Liver (tissue), 3 donors: ENCODE results near the gene SLC7A14.

Experiments used
- FOXA1 ChIP-seq: IDR thresholded peaks from 2 replicates; pipeline ENCODE4 v1.6.1; 2016; ENCODE audit warnings: antibody characterized with exemption
- FOXA2 ChIP-seq: IDR thresholded peaks from 2 replicates; pipeline ENCODE4 v1.6.1; 2016; ENCODE audit warnings: antibody characterized with exemption
- GABPA ChIP-seq, 2 donors: IDR thresholded peaks in 1 of 2; conservative IDR thresholded peaks in 1 of 2; 2 replicates each; pipeline ENCODE4 v1.6.1; 2016; ENCODE audit warnings: antibody characterized with exemption in 2 of 2, mild to moderate bottlenecking in 1 of 2, moderate library complexity in 1 of 2
- HNF4G ChIP-seq: IDR thresholded peaks from 2 replicates; pipeline ENCODE4 v1.6.1; 2016; ENCODE audit warnings: antibody characterized with exemption
- JUND ChIP-seq, 2 donors: IDR thresholded peaks; 2 replicates each; pipeline ENCODE4 v1.6.1; 2016; ENCODE audit warnings: antibody characterized with exemption in 2 of 2
- NR2F2 ChIP-seq: IDR thresholded peaks from 2 replicates; pipeline ENCODE4 v1.6.1; 2016; ENCODE audit warnings: antibody characterized with exemption
- RAD21 ChIP-seq, 2 donors: IDR thresholded peaks; 2 replicates each; pipeline ENCODE4 v1.6.1; 2016; ENCODE audit warnings: antibody characterized with exemption in 2 of 2, mild to moderate bottlenecking in 2 of 2
- RXRA ChIP-seq, 2 donors: IDR thresholded peaks; 2 replicates each; pipeline ENCODE4 v1.6.1; 2017 to 2018; ENCODE audit warnings: antibody characterized with exemption in 2 of 2, mild to moderate bottlenecking in 1 of 2
- SP1 ChIP-seq: IDR thresholded peaks from 2 replicates; pipeline ENCODE4 v1.6.1; 2018; ENCODE audit warnings: antibody characterized with exemption, mild to moderate bottlenecking
- YY1 ChIP-seq: IDR thresholded peaks from 2 replicates; pipeline ENCODE4 v1.6.1; 2016; ENCODE audit warnings: antibody characterized with exemption, mild to moderate bottlenecking
- ZBTB33 ChIP-seq: IDR thresholded peaks from 2 replicates; pipeline ENCODE4 v1.6.1; 2016; ENCODE audit warnings: antibody characterized with exemption
- TF ChIP-seq, protein P1 (sequence below): fragments of 150-350 bp; IDR thresholded peaks from 2 replicates; pipeline ENCODE4 v1.5.1; 2017; ENCODE audit warnings: improper control_type of control experiment, low read depth, low read length; ENCODE audit not compliant: missing input control
- TF ChIP-seq, protein P2 (sequence below): IDR thresholded peaks from 2 replicates; pipeline ENCODE4 v1.6.1; 2016; ENCODE audit warnings: antibody characterized with exemption, mild to moderate bottlenecking
- TF ChIP-seq, protein P3 (sequence below): IDR thresholded peaks from 2 replicates; pipeline ENCODE4 v1.6.1; 2016; ENCODE audit warnings: antibody characterized with exemption
- donor health status: healthy.
- donor health status: healthy.

DNA sequence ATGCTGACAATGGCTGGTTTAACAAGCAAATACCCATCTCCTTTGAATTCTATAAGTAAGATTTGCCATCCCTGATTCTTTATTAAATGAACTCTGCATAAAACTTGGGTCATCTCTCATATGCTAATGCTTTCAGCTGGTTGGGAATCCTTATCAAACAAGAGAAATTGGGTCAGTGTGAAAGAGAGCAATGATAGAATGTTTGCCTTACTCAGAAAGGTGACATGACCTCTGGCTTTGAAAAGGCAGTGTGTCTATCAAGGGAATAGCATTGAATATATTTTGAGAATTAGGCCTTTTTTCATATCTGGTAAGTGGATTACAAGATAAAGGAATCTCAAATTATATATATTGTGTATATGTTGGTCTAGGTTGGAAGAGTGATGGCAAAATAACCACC, 8.7 kb upstream of the SLC7A14 start:
- TF ChIP-seq, protein P1, sequence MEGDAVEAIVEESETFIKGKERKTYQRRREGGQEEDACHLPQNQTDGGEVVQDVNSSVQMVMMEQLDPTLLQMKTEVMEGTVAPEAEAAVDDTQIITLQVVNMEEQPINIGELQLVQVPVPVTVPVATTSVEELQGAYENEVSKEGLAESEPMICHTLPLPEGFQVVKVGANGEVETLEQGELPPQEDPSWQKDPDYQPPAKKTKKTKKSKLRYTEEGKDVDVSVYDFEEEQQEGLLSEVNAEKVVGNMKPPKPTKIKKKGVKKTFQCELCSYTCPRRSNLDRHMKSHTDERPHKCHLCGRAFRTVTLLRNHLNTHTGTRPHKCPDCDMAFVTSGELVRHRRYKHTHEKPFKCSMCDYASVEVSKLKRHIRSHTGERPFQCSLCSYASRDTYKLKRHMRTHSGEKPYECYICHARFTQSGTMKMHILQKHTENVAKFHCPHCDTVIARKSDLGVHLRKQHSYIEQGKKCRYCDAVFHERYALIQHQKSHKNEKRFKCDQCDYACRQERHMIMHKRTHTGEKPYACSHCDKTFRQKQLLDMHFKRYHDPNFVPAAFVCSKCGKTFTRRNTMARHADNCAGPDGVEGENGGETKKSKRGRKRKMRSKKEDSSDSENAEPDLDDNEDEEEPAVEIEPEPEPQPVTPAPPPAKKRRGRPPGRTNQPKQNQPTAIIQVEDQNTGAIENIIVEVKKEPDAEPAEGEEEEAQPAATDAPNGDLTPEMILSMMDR = no peak
- TF ChIP-seq, protein P2, sequence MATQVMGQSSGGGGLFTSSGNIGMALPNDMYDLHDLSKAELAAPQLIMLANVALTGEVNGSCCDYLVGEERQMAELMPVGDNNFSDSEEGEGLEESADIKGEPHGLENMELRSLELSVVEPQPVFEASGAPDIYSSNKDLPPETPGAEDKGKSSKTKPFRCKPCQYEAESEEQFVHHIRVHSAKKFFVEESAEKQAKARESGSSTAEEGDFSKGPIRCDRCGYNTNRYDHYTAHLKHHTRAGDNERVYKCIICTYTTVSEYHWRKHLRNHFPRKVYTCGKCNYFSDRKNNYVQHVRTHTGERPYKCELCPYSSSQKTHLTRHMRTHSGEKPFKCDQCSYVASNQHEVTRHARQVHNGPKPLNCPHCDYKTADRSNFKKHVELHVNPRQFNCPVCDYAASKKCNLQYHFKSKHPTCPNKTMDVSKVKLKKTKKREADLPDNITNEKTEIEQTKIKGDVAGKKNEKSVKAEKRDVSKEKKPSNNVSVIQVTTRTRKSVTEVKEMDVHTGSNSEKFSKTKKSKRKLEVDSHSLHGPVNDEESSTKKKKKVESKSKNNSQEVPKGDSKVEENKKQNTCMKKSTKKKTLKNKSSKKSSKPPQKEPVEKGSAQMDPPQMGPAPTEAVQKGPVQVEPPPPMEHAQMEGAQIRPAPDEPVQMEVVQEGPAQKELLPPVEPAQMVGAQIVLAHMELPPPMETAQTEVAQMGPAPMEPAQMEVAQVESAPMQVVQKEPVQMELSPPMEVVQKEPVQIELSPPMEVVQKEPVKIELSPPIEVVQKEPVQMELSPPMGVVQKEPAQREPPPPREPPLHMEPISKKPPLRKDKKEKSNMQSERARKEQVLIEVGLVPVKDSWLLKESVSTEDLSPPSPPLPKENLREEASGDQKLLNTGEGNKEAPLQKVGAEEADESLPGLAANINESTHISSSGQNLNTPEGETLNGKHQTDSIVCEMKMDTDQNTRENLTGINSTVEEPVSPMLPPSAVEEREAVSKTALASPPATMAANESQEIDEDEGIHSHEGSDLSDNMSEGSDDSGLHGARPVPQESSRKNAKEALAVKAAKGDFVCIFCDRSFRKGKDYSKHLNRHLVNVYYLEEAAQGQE = no peak
- TF ChIP-seq FOXA2 = no peak
- TF ChIP-seq SP1 = no peak
- no peak for TF ChIP-seq YY1
- no peak for TF ChIP-seq JUND (IDR thresholded peaks at IDR 0.05)
- no peak for TF ChIP-seq GABPA (IDR thresholded peaks at IDR 0.05 in 1 of 2, conservative IDR thresholded peaks at IDR 0.05 in 1 of 2)
- TF ChIP-seq NR2F2 = no peak
- no peak for TF ChIP-seq RAD21 (IDR thresholded peaks at IDR 0.05)
- TF ChIP-seq, protein P3, sequence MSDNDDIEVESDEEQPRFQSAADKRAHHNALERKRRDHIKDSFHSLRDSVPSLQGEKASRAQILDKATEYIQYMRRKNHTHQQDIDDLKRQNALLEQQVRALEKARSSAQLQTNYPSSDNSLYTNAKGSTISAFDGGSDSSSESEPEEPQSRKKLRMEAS = no peak
- no peak for TF ChIP-seq HNF4G
- TF ChIP-seq FOXA1 = no peak
- TF ChIP-seq RXRA (IDR thresholded peaks at IDR 0.05) = no peak
- no peak for TF ChIP-seq ZBTB33
